ENCODE measurements around the gene NUBPL.

- TF ChIP-seq ZNF274 (IDR thresholded peaks at IDR 0.05; ENCODE audit: low read depth, low read length) = no peak
- TF ChIP-seq YY1 (IDR thresholded peaks at IDR 0.05; ENCODE audit: insufficient read depth, insufficient read length) = no peak
Observed at GRCh38 chr14:31854508-31855075, 293.4 kb downstream of the NUBPL start.
